ENCODE data around the gene AGR3.

AGR3 gene

GRCh38 chr7:16847381-16847860, 34.4 kb downstream of the AGR3 start:
- FAIRE-seq (no peak), DNase-seq (ENCODE audit: insufficient read length, low spot score) (no peak)
- no peak for TF ChIP-seq CTCF (IDR thresholded peaks at IDR 0.05; ENCODE audit: insufficient read depth, missing control alignments)

- no peak for FAIRE-seq
Observed at GRCh38 chr7:16846601-16847165, 35.1 kb downstream of the AGR3 start.

GRCh38 chr7:16845746-16846145, 36.0 kb downstream of the AGR3 start:
- DNase-seq (ENCODE audit: insufficient read length, low spot score) (no peak), FAIRE-seq (no peak)
- TF ChIP-seq CTCF (IDR thresholded peaks at IDR 0.05; ENCODE audit: insufficient read depth, missing control alignments): no peak

More at GRCh38 chr7:16846601-16847165, 35.1 kb downstream of the AGR3 start:
- DNase-seq (ENCODE audit: insufficient read length, low spot score): no peak
- no peak for TF ChIP-seq CTCF (IDR thresholded peaks at IDR 0.05; ENCODE audit: insufficient read depth, missing control alignments)

- TF ChIP-seq CTCF (IDR thresholded peaks at IDR 0.05; ENCODE audit: insufficient read depth, missing control alignments): no peak
- FAIRE-seq (no peak), DNase-seq (ENCODE audit: insufficient read length, low spot score) (no peak)
Observed at GRCh38 chr7:16841681-16842080, 40.1 kb downstream of the AGR3 start.

- TF ChIP-seq CTCF (IDR thresholded peaks at IDR 0.05; ENCODE audit: insufficient read depth, missing control alignments): no peak
- DNase-seq (ENCODE audit: insufficient read length, low spot score): no peak
- FAIRE-seq: no peak
Observed at GRCh38 chr7:16840094-16840493, 41.7 kb downstream of the AGR3 start.

GRCh38 chr7:16839646-16840045, 42.1 kb downstream of the AGR3 start:
- DNase-seq (ENCODE audit: insufficient read length, low spot score) (no peak), FAIRE-seq (no peak)
- no peak for TF ChIP-seq CTCF (IDR thresholded peaks at IDR 0.05; ENCODE audit: insufficient read depth, missing control alignments)

GRCh38 chr7:16838891-16839290, 42.9 kb downstream of the AGR3 start:
- FAIRE-seq (no peak), DNase-seq (ENCODE audit: insufficient read length, low spot score) (no peak)
- TF ChIP-seq CTCF (IDR thresholded peaks at IDR 0.05; ENCODE audit: insufficient read depth, missing control alignments): no peak
